ENCODE measurements around the gene ARHGAP19. TPM values are rescaled to one million over a fixed set of nuclear protein-coding genes. Genes with fewer than 3 reads are reported as not detected.

ARHGAP19 gene
- total RNA-seq, 1 experiment from 2014 or later = 33.2 TPM

DNA sequence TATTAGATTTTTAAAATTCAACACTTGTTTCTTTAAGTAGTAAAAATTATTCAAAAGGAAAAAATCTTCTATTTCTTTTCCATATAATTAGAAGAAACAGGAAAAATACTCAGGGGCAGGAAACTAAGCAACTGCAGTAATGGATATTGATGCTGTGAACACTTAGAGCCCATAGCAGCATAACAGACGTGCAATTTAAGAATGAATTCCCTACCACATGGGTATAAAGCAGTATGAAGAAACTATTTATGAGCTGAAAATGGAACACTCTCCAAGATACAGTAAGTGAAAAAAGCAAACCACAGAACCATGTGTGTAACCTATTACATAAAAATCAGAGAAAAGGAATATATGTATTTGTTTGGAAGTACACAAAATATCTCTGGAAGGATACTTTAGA, 30.8 kb downstream of the ARHGAP19 start:
- TF ChIP-seq CTCF (conservative IDR thresholded peaks at IDR 0.05) = no peak
- Histone ChIP-seq H2BK5ac (ENCODE audit: insufficient read length, low read length) (no peak overlapping the region), H3K18ac (ENCODE audit: insufficient read length, low read depth, low read length) (no peak overlapping the region), H3K56ac (ENCODE audit: insufficient read length, low read depth, low read length) (no peak overlapping the region), H2BK20ac (ENCODE audit: low read depth, low read length, poor library complexity, severe bottlenecking) (no peak overlapping the region), H4K20me1 (ENCODE audit: control insufficient read depth, insufficient read depth, insufficient read length) (no peaks in the 10 kb centered on the region), H3K27me3 (ENCODE audit: insufficient read depth, low read length) (no peaks in the 10 kb centered on the region), H3K27ac (ENCODE audit: insufficient read length, low read depth, low read length) (no peak overlapping the region), H2AK5ac (ENCODE audit: insufficient read length, low read length) (no peak overlapping the region), H3K9me3 (ENCODE audit: control insufficient read depth, low read depth, low read length) (no peaks in the 10 kb centered on the region), H2BK15ac (ENCODE audit: low read depth, low read length) (no peak overlapping the region), H2BK120ac (ENCODE audit: low read depth, low read length, poor library complexity, severe bottlenecking) (no peak overlapping the region), H3K9ac (ENCODE audit: extremely low read depth, insufficient read length, low read length) (no peak overlapping the region), H3K23ac (ENCODE audit: insufficient read length, low read depth, low read length) (no peak overlapping the region), H4K5ac (ENCODE audit: insufficient read length, low read depth, low read length) (no peak overlapping the region), H3T11ph (ENCODE audit: low read length) (no peak overlapping the region), H3K23me2 (ENCODE audit: insufficient read length, low read depth, low read length, poor library complexity, severe bottlenecking) (no peaks in the 10 kb centered on the region), H3K4me2 (ENCODE audit: insufficient read depth, insufficient read length, low read length) (no peak overlapping the region), H3K4ac (ENCODE audit: low read depth, low read length) (no peak overlapping the region), H4K8ac (replicated peaks; ENCODE audit: insufficient read length, low read depth, low read length) (no peak overlapping the region), H3K4me1 (ENCODE audit: insufficient read depth, low read length) (no peaks in the 10 kb centered on the region), H2AFZ (ENCODE audit: low read length) (no peak overlapping the region), H2BK12ac (ENCODE audit: insufficient read length, low read depth, low read length) (no peak overlapping the region), H3K14ac (ENCODE audit: insufficient read depth, low read length) (no peak overlapping the region), H4K91ac (ENCODE audit: insufficient read length, low read depth, low read length) (no peak overlapping the region), H3K79me2 (ENCODE audit: insufficient read depth, low read length) (no peaks in the 10 kb centered on the region), H3K79me1 (ENCODE audit: insufficient read depth, low read depth, low read length, poor library complexity, severe bottlenecking) (no peaks in the 10 kb centered on the region)
- no peaks in the 10 kb centered on the region for H3K9me3 Mint-ChIP-seq
- H3K4me1 Mint-ChIP-seq = peaks cover 0 to 7% of the 10 kb centered on the region in 2 experiments; a peak in 2 of 4 replicates
- H3K27ac Mint-ChIP-seq = no peak overlapping the region
- no peak overlapping the region for H3K4me3 Mint-ChIP-seq
- no peak for DNase-seq
- peaks cover 10 to 57% (median 45%) of the 10 kb centered on the region in 3 experiments; a peak in 6 of 7 replicates for H3K36me3 Mint-ChIP-seq (ENCODE audit: insufficient read depth in 1 of 3, low read depth in 3 of 3)
- no peaks in the 10 kb centered on the region for H3K27me3 Mint-ChIP-seq (ENCODE audit: low read depth)
- no CpG with 5 or more reads among the region's 1 CpG for WGBS (ENCODE audit: extremely low coverage, insufficient read length, low lambda C conversion rate)
